GM19238 (cell line): ENCODE measurements around the gene CKB.

Source experiments
- DNase-seq: peaks from one replicate; pipeline ENCODE4 v3.0.0; 2011; ENCODE audit warnings: low spot score; ENCODE audit not compliant: insufficient read length

CKB gene

DNA sequence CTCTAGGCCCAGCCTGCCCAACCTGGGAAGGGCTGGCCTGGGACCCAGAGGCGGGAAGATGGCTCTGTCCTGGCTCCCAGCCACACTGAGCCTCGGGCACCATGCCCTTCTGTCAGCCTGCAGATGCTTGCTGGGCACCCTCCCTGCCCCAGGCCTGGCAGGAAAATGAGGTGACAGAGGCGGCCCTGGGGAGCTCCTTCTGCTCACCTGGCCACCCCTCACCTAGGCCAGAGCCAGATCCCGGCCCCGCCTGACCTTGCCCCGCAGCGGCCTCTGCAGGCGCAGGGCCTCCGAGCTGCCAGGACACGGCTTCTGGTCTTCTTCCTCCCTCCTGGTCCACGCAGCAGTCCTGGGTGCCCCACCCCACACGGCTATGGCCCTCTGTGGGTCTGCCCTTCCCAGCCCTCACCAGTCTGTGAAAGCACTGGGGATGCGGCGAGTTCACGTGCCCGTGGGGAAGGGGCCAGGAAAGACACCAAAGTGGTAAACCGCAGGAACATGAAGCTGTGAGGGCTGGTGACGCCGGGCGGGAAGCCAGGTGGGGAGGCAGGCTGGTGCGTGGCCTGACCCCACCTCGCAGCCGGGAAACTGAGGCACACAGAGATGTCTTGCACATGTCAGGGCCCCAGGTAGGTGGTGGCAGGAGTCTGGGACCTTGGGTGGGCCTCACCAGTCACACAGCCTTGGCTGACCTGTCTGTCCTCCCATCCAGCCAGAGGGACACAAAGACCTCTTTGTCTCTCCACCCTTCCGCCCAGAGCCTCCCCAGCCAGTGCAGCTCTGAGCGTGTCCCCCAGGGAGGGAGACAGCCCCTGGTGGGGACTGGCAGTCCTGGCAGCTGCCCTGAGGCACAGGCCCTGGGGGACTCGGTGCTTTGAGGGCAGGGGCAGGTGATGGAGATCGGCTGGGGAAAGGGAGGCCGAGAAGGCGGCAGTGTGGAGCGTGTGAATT lies 27.0 kb upstream of the CKB start:
- DNase-seq, result no peak

DNA sequence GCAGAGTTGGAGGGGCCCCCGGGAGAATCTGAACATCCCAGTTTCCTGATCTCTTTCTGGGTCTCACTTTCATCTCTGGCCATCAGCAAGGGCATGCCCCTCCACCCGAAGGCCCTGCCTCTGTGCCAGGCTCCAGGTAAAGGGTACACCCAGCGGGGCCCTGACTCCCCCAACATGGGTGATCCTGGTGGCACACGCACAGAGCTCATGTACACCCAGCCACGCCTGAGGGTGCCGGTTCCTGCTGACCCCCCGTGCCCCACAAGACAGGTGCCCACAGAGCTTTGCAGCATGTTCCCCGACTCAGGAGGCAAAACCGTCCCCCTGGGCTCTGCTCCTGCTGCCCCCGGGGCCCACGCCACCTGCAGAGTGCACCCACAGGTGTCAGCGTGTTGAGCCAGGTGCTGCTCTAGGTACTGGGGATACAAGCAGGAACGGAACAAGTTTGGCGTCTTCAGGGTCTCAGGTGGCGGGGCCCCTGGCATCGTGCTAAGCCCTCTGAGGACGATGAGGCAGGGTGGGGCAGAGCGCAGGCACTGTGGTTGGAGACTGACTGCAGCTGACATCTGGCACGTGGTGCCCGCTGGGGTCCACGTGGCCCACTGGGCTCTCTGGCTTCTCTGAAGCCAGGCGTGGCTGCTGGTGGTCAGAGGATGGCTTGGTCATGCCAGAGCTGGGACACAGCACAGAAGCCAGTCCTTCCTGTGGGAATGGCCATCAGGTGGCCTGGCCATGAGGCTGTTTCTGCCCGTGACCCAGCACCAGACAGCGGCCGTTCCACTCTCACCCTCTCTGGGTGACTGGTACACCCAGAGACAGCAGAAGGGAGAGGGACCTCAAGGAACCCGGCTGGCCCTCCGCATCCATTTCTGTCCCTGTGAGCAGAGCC lies 26.1 kb upstream of the CKB start:
- DNase-seq, result no peak

- DNase-seq, result no peak
Observed at GRCh38 chr14:103547941-103548462, 25.4 kb upstream of the CKB start.

GRCh38 chr14:103547455-103547940 lies 24.9 kb upstream of the CKB start:
- no peak for DNase-seq

DNA sequence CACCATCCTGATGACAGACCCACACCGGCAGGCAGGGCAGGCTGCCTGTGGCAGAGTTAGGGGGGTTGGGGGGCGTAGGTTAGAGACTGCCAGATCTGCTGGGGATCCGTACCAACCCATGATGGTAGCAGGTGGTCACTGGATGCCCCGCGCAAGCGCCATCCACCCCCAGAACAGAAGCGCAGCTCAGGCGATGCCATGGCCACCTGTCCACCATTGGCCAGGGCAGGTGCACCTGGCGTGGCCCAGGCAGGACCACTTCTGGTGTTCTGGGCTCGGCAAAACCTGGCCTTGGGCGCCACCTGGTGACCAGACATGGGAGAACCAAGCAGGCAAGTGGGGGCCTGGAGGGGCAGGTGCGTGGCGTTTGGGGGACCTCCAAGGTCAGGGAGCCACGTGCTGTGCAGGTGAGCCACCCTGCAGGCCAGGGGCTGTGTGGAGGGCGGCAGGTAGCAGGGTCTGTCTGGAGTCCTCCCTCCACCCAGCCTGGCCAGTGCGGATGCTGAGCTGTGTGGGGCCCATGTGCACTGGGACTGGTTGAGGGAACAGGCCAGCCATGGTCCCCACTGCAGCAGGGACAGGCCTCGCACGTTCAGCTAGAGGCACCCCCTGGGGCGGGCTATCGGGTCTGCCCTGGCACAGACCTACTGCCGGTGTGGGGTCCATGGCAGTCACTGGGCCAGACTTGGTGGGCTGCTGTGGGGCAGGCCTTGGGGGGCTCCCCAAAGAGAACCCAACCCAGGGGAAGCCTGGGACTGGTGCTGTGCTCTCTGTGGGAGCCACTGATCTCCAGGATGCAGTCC lies 24.2 kb upstream of the CKB start:
- peak; percentile 92 for DNase-seq

- no peak for DNase-seq
Observed at GRCh38 chr14:103545915-103546651, 23.5 kb upstream of the CKB start.

DNA sequence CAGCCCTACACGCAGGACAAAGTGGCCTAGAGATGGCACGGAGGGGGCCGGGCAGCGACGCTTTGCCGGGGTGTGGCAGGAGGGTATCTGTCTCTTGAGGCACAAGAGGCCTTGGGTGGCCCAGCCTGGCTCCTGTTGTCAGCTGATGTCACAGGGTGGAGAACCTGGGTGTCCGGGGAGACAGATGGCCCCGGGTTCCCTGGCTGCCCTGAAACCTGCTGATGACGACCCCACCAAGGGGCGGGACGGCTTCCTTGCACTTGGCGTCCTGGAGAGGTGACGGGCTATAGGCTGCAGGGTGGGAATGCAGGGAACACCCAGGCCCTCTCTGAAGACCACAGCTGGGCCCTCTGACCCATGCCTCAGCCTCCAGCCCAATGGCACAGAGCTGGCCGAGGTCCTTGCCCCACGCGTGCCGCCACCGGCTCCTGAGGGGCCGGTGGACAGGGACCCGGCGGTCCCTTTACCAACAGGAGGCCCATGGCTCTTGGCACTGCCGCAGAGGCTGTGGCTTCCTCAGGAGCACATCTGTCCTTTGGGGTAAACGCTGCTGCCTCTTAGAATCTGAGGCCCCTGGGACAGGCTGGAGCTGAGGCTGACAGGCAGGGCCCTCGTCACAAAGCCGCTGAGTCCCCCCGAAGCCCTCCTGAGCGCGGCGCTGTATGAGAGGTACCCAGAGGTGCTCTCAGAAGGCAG lies 22.7 kb upstream of the CKB start:
- DNase-seq, result no peak

DNA sequence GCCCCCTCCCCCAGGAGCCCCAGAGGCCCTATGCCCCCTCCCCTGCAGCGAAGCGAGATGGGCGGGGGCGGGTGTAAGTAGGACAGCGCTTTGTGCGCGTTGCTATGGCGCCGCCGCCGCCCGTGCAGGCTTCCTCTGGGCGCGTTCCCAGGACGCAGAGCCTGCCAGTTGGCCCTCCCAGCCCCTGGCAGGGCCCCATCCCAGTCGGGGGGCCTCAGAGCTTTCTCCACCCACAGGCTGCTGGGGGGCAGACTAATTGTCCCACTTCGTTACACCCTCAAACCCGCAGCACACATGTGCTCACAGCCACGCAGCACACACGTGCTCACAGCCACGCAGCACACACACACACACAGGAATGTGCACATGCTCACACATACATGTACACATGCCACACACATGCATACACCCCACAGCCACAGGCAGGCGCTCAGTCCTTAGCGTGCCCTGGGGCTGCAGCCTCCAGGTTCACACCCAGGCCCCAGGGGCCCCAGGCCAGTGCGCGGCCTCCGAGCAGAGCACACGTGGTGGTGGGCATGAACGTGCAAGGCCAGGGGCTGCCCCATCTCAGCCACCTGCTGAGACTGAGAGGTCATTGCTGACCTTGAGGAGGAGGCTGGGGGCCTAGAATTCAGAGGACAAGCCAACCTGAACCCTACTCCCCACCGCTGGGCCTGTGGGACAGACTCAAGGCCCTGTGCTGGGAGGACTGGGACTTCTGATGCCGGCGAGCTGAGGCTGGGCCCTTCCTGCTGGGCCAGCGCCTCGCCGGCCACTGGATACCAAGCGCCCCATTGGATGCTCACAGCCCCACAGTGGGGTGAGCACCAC lies 22.0 kb upstream of the CKB start:
- no peak for DNase-seq

DNA sequence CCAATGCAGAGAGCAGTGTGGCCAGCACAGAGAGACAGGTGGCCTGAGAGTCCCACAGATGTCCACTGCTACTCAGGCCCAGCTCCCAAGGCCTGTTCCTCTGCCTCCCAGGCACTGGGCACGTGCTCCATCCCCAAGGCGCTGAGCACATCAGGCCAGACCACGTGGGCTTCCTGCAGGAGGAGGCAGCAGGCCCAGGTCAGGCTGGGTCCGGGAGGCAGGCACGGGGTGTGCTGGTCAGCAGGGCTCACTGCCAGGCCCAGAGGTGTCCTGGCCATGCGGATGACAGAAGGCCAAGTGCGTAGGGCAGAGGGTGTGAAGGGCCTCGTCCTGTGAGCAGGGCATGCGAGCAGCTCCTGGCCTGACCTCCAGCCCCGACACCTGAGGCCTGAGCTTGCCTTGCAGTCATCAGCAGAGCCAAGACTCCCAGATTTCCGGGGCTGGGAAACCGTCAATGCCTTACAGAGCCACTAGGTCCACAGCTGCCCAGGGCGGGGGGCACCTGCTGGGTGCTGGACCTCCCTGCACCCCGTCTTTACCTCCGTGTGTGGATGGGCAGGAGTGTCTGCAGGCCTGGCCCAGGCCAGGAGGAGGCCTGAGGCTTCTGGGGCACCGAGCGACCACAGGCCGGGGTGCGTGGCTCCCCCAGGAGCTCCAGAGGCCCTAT lies 21.2 kb upstream of the CKB start:
- DNase-seq, result no peak

GRCh38 chr14:103543140-103543539 lies 20.5 kb upstream of the CKB start:
- DNase-seq, result no peak

DNA sequence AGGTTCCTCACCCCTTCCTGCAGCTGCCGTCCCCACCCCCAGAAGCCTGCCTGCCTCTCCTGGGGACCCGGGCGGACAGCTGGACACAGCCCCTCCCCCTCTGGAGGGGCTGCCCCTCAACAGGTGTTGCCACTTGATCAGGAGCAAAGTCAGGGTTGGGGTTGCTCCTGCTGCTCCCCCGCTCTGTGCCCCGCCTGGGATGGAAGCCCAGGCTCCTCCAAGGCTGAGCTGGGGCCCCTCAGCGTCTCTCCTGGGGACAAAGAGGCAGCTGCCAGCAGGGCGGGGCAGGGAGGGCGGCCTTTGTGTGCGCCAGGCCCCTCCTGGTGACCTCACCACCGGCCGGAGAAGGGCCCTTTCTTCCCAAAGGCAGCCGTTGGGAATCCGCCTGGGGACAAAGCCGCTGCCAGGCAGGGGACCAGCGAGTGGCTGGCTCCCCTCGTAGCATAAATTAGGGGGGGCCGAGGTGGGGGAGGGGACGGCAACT lies 20.0 kb upstream of the CKB start:
- no peak for DNase-seq

DNA sequence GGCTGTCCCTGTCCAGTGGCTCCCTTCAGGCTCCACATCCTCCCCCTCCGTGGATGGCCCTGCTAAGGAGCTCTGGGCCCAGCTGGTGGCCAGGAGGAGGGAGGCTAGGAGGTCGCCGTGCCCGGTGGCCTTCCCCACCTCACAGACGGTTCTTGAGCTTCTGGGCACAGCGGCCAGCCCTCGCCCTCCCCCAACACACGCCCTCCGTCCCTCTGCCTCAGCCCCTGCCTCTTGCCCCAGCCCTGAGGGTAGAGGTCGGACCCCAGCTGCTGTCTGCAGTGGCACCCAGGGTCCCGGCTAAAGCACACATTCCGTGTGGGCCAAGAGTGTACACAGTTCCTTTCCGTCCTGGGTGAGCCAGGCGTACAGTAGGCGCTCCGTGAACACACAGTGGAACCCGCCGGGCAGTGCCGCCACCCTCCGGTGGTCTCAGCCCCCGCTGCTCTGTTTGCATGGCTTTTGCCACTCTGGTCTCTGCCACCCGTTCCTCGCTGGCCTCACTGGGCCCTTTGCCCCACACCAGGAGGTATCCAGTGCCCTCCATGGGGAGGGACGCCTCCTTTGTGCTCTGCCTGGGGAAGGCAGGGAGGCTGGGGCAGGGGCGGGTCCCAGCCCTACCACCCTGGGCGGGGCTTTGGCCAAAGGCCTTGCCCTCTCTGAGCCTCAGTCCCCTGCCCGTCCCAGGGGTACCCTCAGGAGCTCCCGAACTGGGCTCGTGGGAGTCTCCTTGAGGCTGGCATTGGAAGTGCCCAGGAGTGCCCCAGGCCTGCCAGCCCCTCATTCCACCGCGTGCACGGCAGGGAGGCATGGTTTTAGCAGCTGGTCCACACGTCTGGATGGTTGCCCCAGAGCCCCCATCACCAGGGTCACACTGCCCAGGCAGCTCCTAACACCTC lies 19.3 kb upstream of the CKB start:
- no peak for DNase-seq

- DNase-seq, result no peak
Observed at GRCh38 chr14:103540821-103541708, 18.4 kb upstream of the CKB start.

- DNase-seq, result no peak
Observed at GRCh38 chr14:103539056-103539825, 16.6 kb upstream of the CKB start.

DNA sequence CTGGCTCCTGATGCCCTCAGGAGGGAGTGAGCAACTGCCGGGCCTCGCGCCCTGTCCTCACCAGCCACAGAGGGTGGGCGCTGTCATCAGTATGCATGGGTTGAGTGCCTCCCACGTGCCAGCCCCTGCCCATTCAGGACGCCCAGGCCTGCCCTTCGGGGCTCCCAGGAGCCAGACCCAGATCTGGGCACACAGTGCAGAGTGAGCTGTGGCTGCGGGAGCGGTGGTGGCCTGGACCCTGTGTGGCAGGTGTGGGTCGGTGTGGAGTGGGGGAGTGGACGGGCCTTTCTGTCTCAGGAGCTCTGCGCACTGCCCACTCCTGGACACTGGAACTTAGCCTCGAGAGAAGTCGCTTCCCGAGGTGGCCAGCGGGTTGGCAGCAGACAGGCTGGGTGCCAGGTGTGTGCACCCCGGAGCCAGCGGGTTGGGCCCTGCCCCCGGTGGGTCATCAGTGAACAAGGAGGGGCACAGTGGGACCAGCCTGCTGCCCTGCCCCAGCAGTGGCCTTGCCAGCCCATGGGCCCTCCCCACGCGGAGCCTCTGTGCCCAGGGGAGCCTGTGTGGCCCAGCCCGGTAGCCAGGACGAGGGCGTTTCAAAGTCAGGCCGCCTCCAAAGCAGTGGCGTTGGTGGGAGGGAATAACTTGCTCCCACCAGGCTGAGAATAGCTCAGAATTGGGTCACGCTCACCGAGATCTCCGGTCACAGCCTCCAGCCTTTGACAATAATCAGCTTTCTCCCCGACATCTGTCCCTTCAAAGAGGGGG lies 15.8 kb upstream of the CKB start:
- no peak for DNase-seq
